HG03103 (cell line): ENCODE measurements around the gene PRB2.
"Not testable (repeated sequence)": the region's sequence is repeated elsewhere in the genome, so short reads cannot be mapped to it uniquely, and the experiment has no call there.

ENCODE experiments used
- ATAC-seq: cut with Tn5 transposase; IDR thresholded peaks from one replicate; pipeline ENCODE4 v1.9.1; 2021; ENCODE audit warnings: low read depth; ENCODE audit not compliant: unreplicated experiment

PRB2 gene

GRCh38 chr12:11395467-11395866 is at the start of gene PRB2:
Gene PRB2, minus strand, starts transcription at chr12:11395567. Its CDS starts 38 bp downstream, at chr12:11395529.
- ATAC-seq = not testable (repeated sequence)

DNA sequence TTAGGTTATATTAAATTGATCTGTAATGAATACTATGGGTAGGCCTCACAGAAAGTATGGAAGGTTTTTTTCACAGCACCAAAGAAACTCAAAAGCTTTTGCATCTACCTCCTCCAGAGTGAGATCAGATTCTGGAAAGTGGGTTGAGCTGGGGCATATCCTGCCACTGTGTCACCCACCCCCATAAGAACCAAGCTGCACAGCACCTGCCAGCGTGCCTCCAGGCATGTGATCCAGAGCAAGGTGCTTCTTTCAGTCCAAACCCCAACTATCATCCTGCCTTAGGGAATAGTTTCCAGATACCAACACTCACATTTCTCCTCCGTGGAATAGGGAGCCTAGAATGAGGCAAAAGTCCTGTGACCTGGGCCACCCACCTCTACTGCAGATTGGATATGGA is 42.6 kb upstream of the PRB2 start:
- ATAC-seq = no peak

- no peak for ATAC-seq
Observed at GRCh38 chr12:11433664-11434063, 38.3 kb upstream of the PRB2 start.

DNA sequence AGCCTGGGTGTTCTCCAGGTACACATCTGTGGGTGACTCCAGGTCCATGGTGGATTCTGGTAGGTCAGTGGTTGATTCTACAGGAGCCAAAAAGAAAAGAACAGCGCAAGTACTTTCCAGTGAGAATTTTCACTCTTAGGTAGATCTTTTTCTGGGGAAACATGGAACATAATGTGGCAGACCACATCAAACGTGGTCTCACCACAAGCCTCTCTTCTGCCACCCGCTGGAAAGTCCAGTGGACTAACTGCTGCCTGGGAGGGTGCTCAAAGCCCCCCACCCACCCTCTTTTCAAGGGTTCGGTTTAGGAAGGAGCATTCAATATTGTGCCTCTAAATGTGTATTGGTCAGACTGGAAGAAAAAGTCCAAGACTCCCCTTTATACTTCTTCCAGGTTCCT is 36.1 kb upstream of the PRB2 start:
- ATAC-seq = no peak

- no peak for ATAC-seq
Observed at GRCh38 chr12:11427341-11427740, 32.0 kb upstream of the PRB2 start.

- no peak for ATAC-seq
Observed at GRCh38 chr12:11412731-11413130, 17.4 kb upstream of the PRB2 start.

GRCh38 chr12:11408096-11408495 is 12.7 kb upstream of the PRB2 start:
- no peak for ATAC-seq

GRCh38 chr12:11397366-11397765 is 2.0 kb upstream of the PRB2 start:
- ATAC-seq = no peak

DNA sequence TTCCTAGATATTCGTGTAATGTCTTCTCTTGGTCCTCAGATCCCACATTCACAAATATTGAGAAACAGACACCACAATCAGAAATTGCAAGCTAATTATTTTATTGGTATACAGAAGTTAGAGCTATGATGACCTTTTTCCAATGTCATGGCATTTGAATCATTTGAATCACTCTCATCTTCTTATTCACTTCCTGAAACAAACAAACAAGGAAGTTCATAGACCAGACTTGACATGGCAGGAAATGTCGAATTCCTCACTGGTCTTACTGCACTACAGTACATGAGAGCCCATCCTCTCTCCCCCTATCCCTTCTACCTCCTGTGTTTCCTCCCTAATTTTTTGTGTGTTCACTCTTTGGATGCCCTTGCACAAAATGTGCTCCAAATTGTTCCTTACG is 3.9 kb downstream of the PRB2 start:
- not testable (repeated sequence) for ATAC-seq

GRCh38 chr12:11377420-11377819 is 17.9 kb downstream of the PRB2 start:
- not testable (repeated sequence) for ATAC-seq

DNA sequence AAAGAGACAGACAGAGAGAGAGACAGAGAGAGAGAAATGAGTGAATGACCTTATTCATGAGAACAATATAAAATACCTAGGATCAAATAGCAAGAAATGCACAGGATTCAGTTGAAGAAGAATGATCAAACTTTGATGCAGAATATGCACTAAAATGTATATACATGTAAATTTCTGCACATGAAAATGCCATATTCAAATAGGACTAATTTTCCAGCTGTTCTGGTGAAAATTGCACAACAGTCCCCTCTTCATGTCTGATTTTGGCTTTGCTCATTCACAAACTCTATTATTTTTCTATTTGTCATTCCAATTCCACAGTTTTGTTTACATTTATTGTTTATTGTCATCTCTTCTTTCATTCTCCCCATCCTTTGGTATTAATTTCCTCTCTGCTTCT is 34.2 kb downstream of the PRB2 start:
- no peak for ATAC-seq

DNA sequence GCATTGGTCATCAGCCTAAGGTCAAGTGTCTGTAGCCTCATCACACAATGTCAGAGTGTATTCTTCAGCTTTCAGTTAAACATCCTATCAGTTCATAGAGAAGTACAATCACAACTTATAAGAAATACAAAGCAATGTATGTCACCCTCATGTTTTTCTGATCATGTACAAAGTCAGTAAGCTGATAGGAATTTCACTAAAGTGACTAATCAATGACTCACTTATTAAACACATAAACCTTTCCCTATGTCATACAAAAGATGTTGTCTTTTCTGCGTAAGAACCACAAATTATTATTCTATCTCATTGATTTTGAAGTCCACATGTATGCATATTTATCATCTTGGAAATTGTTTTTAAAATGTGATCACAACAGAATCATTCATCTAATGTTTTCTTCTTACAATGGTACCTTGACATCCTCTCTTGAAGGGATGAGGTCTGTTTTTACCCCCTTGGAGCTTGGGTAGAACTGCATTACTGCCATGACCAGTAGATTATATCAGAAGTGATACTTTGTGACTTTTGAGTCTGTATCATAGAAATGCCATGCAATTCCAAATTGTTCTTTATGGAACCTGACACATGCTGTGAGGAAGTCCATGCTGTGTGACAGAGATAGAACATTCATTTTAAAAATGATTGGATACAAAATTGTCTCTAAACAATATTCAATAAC is 35.0 kb downstream of the PRB2 start:
- not testable (repeated sequence) for ATAC-seq

- not testable (repeated sequence) for ATAC-seq
Observed at GRCh38 chr12:11351736-11352135, 43.6 kb downstream of the PRB2 start.

- no peak for ATAC-seq
Observed at GRCh38 chr12:11348439-11348838, 46.9 kb downstream of the PRB2 start.

DNA sequence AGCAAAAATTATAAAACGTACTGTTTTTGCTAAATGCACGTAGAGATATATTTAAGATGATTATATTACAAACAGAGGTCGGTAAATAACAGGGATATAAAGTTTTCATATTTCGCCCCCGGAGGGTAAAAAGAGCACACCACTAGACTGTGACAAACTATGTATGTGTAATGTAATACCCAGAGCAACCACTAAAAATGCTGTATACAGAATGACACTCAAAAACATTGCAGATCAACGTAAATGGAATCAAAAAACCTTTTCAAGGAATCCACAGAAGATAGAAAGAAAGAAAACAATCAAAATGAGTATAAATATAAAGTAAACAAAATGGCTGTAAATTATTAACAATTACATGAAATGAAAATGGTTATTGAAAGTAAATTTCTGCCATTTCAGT is 47.6 kb downstream of the PRB2 start:
- ATAC-seq = peak; percentile 68

GRCh38 chr12:11344500-11344899 is 50.9 kb downstream of the PRB2 start:
- no peak for ATAC-seq
